HG03280 (cell line): Measurements from ENCODE around the gene BICC1.
"Not testable (repeated sequence)": the region's sequence is repeated elsewhere in the genome, so short reads cannot be mapped to it uniquely, and the experiment has no call there.

Source experiments
- ATAC-seq: cut with Tn5 transposase; IDR thresholded peaks from one replicate; pipeline ENCODE4 v1.9.1; 2021; ENCODE audit warnings: mild to moderate bottlenecking, moderate library complexity; ENCODE audit not compliant: unreplicated experiment

Gene BICC1

GRCh38 chr10:58597211-58597610 is 84.5 kb downstream of the BICC1 start:
- not testable (repeated sequence) for ATAC-seq

GRCh38 chr10:58599927-58600553 is 87.4 kb downstream of the BICC1 start:
- ATAC-seq: no peak

- no peak for ATAC-seq
Measured at GRCh38 chr10:58608351-58608750, 95.7 kb downstream of the BICC1 start.

- no peak for ATAC-seq
Measured at GRCh38 chr10:58608826-58609531, 96.3 kb downstream of the BICC1 start.

- ATAC-seq: no peak
Measured at GRCh38 chr10:58609532-58610150, 97.0 kb downstream of the BICC1 start.

GRCh38 chr10:58615237-58615935 is 102.7 kb downstream of the BICC1 start:
- no peak for ATAC-seq

GRCh38 chr10:58618158-58618676 is 105.5 kb downstream of the BICC1 start:
- no peak for ATAC-seq

GRCh38 chr10:58621379-58622077 is 108.9 kb downstream of the BICC1 start:
- ATAC-seq: no peak

GRCh38 chr10:58622246-58622645 is 109.6 kb downstream of the BICC1 start:
- ATAC-seq: no peak

GRCh38 chr10:58625070-58625469 is 112.4 kb downstream of the BICC1 start:
- no peak for ATAC-seq

GRCh38 chr10:58627392-58627791 is 114.7 kb downstream of the BICC1 start:
- ATAC-seq: no peak

GRCh38 chr10:58631715-58632114 is 119.0 kb downstream of the BICC1 start:
- ATAC-seq: no peak

GRCh38 chr10:58632216-58632615 is 119.5 kb downstream of the BICC1 start:
- no peak for ATAC-seq

GRCh38 chr10:58637352-58637751 is 124.7 kb downstream of the BICC1 start:
- no peak for ATAC-seq

GRCh38 chr10:58638388-58638787 is 125.7 kb downstream of the BICC1 start:
- ATAC-seq: no peak

GRCh38 chr10:58641095-58641531 is 128.4 kb downstream of the BICC1 start:
- ATAC-seq: no peak

GRCh38 chr10:58641708-58642107 is 129.0 kb downstream of the BICC1 start:
- no peak for ATAC-seq

- ATAC-seq: no peak
Measured at GRCh38 chr10:58642283-58642682, 129.6 kb downstream of the BICC1 start.

GRCh38 chr10:58642916-58643428 is 130.3 kb downstream of the BICC1 start:
- no peak for ATAC-seq

GRCh38 chr10:58644311-58644710 is 131.6 kb downstream of the BICC1 start:
- ATAC-seq: no peak
